PC-9 (cell line): ENCODE measurements around the gene CMTR1. TPM values are rescaled to one million over a fixed set of nuclear protein-coding genes. Genes with fewer than 3 reads are reported as not detected.
"Not testable (repeated sequence)": the region's sequence is repeated elsewhere in the genome, so short reads cannot be mapped to it uniquely, and the experiment has no call there.

ENCODE experiments used
- BruUV-seq: library from RNA; stranded (reverse); fragments of 400-500 nt; replicated peaks from 2 replicates; lab custom pipeline; 2021; lab: Mats Ljungman, UMichigan
- CTCF ChIA-PET: fragments of 300-600 bp; sonication (Branson Sonifier 250); formaldehyde crosslinking; loops from one replicate; lab custom pipeline; 2022; ENCODE audit warnings: antibody characterized with exemption; lab: Charles Lee
- POLR2A ChIA-PET: fragments of 300-600 bp; sonication (Branson Sonifier 250); formaldehyde crosslinking; loops from one replicate; lab custom pipeline; 2022; ENCODE audit warnings: antibody characterized with exemption; ENCODE audit not compliant: unreplicated experiment; lab: Charles Lee
- DNase-seq, 2 experiments: peaks; one replicate each; pipeline versions ENCODE4 v3.0.0 to v3.0.0-alpha.2; 2015 to 2022; ENCODE audit warnings: mixed read lengths in 1 of 2
- H2AFZ ChIP-seq: fragments of 200-600 bp; sonication (generic); 2 replicates; pipeline ENCODE4 v1.8.1; 2017; ENCODE audit warnings: antibody characterized with exemption
- H3F3A ChIP-seq: fragments of 200-600 bp; sonication (generic); 2 replicates; pipeline ENCODE4 v1.8.1; 2017; ENCODE audit warnings: antibody characterized with exemption, mild to moderate bottlenecking, low read depth; ENCODE audit not compliant: insufficient read depth
- H3K27ac ChIP-seq: fragments of 200-600 bp; sonication (generic); 2 replicates; pipeline ENCODE4 v1.6.1; 2016; ENCODE audit warnings: mixed run types
- H3K27me3 ChIP-seq: fragments of 200-600 bp; sonication (generic); 2 replicates; pipeline ENCODE4 v1.6.1; 2016; ENCODE audit warnings: low read depth, mixed run types; ENCODE audit not compliant: insufficient read depth
- H3K36me3 ChIP-seq: fragments of 200-600 bp; sonication (generic); 2 replicates; pipeline ENCODE4 v1.6.1; 2016; ENCODE audit warnings: low read depth, mixed run types
- H3K4me1 ChIP-seq: fragments of 200-600 bp; sonication (generic); replicated peaks from 2 replicates; pipeline ENCODE4 v1.6.1; 2016; ENCODE audit warnings: mixed run types; ENCODE audit not compliant: insufficient read depth
- H3K4me2 ChIP-seq: fragments of 200-600 bp; sonication (generic); 2 replicates; pipeline ENCODE4 v1.6.1; 2017; ENCODE audit warnings: mixed run types
- H3K4me3 ChIP-seq: fragments of 200-600 bp; sonication (generic); 2 replicates; pipeline ENCODE4 v1.6.1; 2016; ENCODE audit warnings: mixed run types
- H3K79me2 ChIP-seq: fragments of 200-600 bp; sonication (generic); 2 replicates; pipeline ENCODE4 v1.6.1; 2017; ENCODE audit warnings: low read depth, mixed run types
- H3K9me2 ChIP-seq: fragments of 200-600 bp; sonication (generic); 2 replicates; pipeline ENCODE4 v1.8.1; 2017; ENCODE audit warnings: mild to moderate bottlenecking; ENCODE audit not compliant: insufficient read depth
- H3K9me3 ChIP-seq: fragments of 200-600 bp; sonication (generic); 2 replicates; pipeline ENCODE4 v1.8.1; 2016; ENCODE audit warnings: low read depth; ENCODE audit not compliant: insufficient read depth
- H4K20me1 ChIP-seq: fragments of 200-600 bp; sonication (generic); 2 replicates; pipeline ENCODE4 v1.8.1; 2017; ENCODE audit not compliant: insufficient read depth
- EZH2 ChIP-seq: fragments of 200-600 bp; sonication (generic); IDR thresholded peaks from 2 replicates; pipeline ENCODE4 v1.8.0; 2017; ENCODE audit warnings: antibody characterized with exemption, low read depth
- intact Hi-C: fragments of 100-400 bp; cut with micrococcal nuclease; formaldehyde crosslinking; loops from one replicate; pipeline ENCODE4 v1.10.0; 2022; ENCODE audit not compliant: unreplicated experiment
- total RNA-seq: library from RNA; stranded (reverse); gene quantifications from 2 replicates; pipeline ENCODE4 v1.2.3, GENCODE V29; 2021
- TF ChIP-seq, protein P1 (sequence below): fragments of 200-600 bp; sonication (generic); conservative IDR thresholded peaks from 2 replicates; pipeline ENCODE4 v1.6.1; 2017; ENCODE audit warnings: mixed run types, antibody characterized with exemption, mild to moderate bottlenecking, moderate library complexity

CMTR1 gene
- total RNA-seq, 1 experiment from 2014 or later: 28.3 TPM

DNA sequence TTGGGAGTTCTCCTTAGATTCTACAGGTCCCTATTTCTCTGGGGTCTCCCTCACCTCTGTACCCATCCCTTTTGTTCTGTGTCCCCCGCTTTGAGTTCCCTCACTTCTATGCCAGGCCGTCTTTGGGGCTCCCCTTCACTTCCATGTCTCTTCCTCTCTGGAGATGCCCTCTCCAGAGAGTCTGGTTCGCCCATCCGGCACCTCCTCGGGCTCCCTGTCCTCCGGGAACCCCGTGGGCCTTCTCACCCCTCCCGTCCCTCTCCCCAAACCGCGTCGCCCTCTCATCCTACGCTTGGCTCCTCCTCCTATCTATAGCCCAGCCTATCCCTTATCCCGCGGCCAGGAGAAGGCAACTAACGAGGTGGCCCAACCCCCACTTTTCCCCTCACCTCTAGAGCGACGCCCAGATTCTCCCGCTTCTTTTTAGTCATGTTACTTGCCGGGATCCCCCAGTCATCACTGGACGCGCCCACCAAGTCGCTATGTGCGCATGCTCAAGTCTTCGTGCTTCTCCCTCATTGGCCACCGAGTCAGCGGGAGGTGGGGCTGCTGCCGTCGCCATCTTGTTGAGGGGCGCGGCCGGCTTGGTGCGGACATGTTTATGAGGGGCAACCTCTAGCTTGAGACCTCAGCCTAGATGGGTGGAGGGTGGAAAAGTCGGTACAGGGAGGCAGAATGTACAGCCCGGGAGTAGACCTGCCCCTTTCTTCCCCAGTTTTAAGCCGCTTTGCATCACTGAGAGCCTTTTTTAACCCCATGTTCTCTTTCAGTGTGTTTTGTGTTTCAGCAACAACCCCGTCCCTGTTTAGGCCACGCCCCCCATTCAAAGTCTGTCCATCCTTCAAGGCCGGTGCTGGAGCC lies 66.6 kb downstream of the CMTR1 start, which contains the start of gene CCDC167:
CCDC167 (minus strand) TSS at position 461 of the 861 bp plus-strand sequence; CDS start at position 431, 30 bp downstream.
- CTCF ChIA-PET: no interaction called here
- H4K20me1 ChIP-seq: no peaks in the 10 kb centered on the region
- intact Hi-C loops: no loop called here
- no peaks in the 10 kb centered on the region for H3K9me3 ChIP-seq
- H3F3A ChIP-seq: no peaks in the 10 kb centered on the region; the same call in 1 of the 2 replicates
- POLR2A ChIA-PET: no interaction called here
- H3K9me2 ChIP-seq: no peaks in the 10 kb centered on the region
- H3K36me3 ChIP-seq: no peaks in the 10 kb centered on the region
- peak within 1 kb of the TSS; percentile 62 for H3K4me3 ChIP-seq
- no peaks in the 10 kb centered on the region; the same call in 1 of the 2 replicates for H3K27me3 ChIP-seq
- H3K4me2 ChIP-seq: peak within 1 kb of the TSS; percentile 80
- BruUV-seq: no TSS peak
- H3K27ac ChIP-seq: peak within 1 kb of the TSS; percentile 20; the same call in 1 of the 2 replicates
- DNase-seq: peak; percentile 93 to 97
- H2AFZ ChIP-seq: peak within 1 kb of the TSS; percentile 87
- TF ChIP-seq, protein P1, sequence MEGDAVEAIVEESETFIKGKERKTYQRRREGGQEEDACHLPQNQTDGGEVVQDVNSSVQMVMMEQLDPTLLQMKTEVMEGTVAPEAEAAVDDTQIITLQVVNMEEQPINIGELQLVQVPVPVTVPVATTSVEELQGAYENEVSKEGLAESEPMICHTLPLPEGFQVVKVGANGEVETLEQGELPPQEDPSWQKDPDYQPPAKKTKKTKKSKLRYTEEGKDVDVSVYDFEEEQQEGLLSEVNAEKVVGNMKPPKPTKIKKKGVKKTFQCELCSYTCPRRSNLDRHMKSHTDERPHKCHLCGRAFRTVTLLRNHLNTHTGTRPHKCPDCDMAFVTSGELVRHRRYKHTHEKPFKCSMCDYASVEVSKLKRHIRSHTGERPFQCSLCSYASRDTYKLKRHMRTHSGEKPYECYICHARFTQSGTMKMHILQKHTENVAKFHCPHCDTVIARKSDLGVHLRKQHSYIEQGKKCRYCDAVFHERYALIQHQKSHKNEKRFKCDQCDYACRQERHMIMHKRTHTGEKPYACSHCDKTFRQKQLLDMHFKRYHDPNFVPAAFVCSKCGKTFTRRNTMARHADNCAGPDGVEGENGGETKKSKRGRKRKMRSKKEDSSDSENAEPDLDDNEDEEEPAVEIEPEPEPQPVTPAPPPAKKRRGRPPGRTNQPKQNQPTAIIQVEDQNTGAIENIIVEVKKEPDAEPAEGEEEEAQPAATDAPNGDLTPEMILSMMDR: no peak
- no peak for TF ChIP-seq EZH2
- no peaks in the 10 kb centered on the region for H3K79me2 ChIP-seq
- H3K4me1 ChIP-seq: 0 out of 2 replicates have a peak, but pooled peaks cover 6% of the 10 kb centered on the region

DNA sequence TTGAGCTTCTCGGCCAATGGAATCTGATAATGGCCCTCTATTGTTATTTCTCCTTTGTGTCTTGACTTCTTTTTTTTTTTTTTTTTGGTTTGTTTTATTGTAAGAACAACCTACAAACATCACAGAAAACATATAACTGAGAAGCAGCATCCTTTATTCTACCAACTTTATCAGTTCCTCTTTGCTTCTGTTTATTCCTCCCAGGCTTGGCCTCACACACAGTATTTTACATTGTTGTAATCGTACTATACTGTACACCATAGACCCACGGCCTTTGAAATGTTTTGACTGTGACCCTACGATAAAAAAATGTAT lies 67.2 kb downstream of the CMTR1 start:
- DNase-seq: no peak
- peak overlapping the region; percentile 87 for H2AFZ ChIP-seq
- H4K20me1 ChIP-seq: no peaks in the 10 kb centered on the region
- no peaks in the 10 kb centered on the region for H3K9me2 ChIP-seq
- H3K4me3 ChIP-seq: peak overlapping the region; percentile 62
- 0 out of 2 replicates have a peak, but pooled peaks cover 6% of the 10 kb centered on the region for H3K4me1 ChIP-seq
- CTCF ChIA-PET: no interaction called here
- no peaks in the 10 kb centered on the region for H3K9me3 ChIP-seq
- H3K27me3 ChIP-seq: no peaks in the 10 kb centered on the region; the same call in 1 of the 2 replicates
- no TSS peak for BruUV-seq
- no peaks in the 10 kb centered on the region for H3K36me3 ChIP-seq
- no peak overlapping the region for H3K27ac ChIP-seq
- no peak for TF ChIP-seq EZH2
- TF ChIP-seq, protein P1: no peak
- POLR2A ChIA-PET: no interaction called here
- no peaks in the 10 kb centered on the region for H3K79me2 ChIP-seq
- peak overlapping the region; percentile 80 for H3K4me2 ChIP-seq
- intact Hi-C loops: no loop called here
- no peaks in the 10 kb centered on the region; the same call in 1 of the 2 replicates for H3F3A ChIP-seq

DNA sequence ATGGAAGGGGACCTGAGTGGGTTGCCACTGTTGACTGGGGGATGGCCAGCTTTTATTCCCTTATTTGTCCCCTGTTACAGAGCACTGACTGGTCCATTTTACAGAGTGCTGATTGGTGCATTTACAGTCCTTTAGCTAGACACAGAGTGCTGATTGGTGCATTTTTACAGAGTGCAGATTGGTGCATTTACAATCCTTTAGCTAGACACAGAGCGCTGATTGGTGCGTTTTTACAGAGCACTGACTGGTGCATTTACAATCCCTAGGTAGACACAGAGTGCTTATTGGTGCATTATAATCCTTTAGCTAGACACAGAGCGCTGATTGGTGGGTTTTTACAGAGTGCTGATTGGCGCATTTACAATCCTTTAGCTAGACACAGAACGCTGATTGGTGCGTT lies 67.9 kb downstream of the CMTR1 start:
- POLR2A ChIA-PET, H3K27me3 ChIP-seq, H3K9me2 ChIP-seq, H2AFZ ChIP-seq, H3K4me3 ChIP-seq, H3K4me2 ChIP-seq, H3K36me3 ChIP-seq, CTCF ChIA-PET, intact Hi-C loops, H3F3A ChIP-seq, H3K9me3 ChIP-seq, BruUV-seq, DNase-seq, H3K27ac ChIP-seq, H3K4me1 ChIP-seq, H3K79me2 ChIP-seq, H4K20me1 ChIP-seq: not testable (repeated sequence)
